Smooth muscle cell (in vitro differentiated cells): ENCODE measurements around the gene NMNAT2. TPM values are rescaled to one million over a fixed set of nuclear protein-coding genes. Genes with fewer than 3 reads are reported as not detected.

ENCODE experiments used
- DNase-seq: peaks from one replicate; lab custom pipeline; 2025; ENCODE audit not compliant: unreplicated experiment; lab: John Stamatoyannopoulos, UW
- H2AFZ ChIP-seq: fragments of 200-600 bp; sonication (generic); 2 replicates; pipeline ENCODE4 v1.6.0; 2016; ENCODE audit warnings: antibody characterized with exemption, low read depth, mild to moderate bottlenecking
- H3F3A ChIP-seq: fragments of 200-600 bp; sonication (generic); 2 replicates; pipeline ENCODE4 v1.6.0; 2017; ENCODE audit warnings: antibody characterized with exemption, low read depth
- H3K27ac ChIP-seq: fragments of 200-600 bp; sonication (generic); 2 replicates; pipeline ENCODE4 v1.5.1; 2016; ENCODE audit warnings: low read depth, mild to moderate bottlenecking
- H3K27me3 ChIP-seq: fragments of 200-600 bp; sonication (generic); 2 replicates; pipeline ENCODE4 v1.6.1; 2016; ENCODE audit warnings: low read depth, mild to moderate bottlenecking
- H3K36me3 ChIP-seq: fragments of 200-600 bp; sonication (generic); 2 replicates; pipeline ENCODE4 v1.5.1; 2016; ENCODE audit warnings: low read depth
- H3K4me1 ChIP-seq: fragments of 200-600 bp; sonication (generic); 2 replicates; pipeline ENCODE4 v1.5.1; 2016; ENCODE audit warnings: low read depth
- H3K4me2 ChIP-seq: fragments of 200-600 bp; sonication (generic); 2 replicates; pipeline ENCODE4 v1.6.0; 2016; ENCODE audit warnings: mild to moderate bottlenecking
- H3K4me3 ChIP-seq: fragments of 200-600 bp; sonication (generic); 2 replicates; pipeline ENCODE4 v1.5.1; 2016; ENCODE audit warnings: mild to moderate bottlenecking
- H3K79me2 ChIP-seq: fragments of 200-600 bp; sonication (generic); 2 replicates; pipeline ENCODE4 v1.6.0; 2016; ENCODE audit warnings: low read depth, mild to moderate bottlenecking
- H3K9ac ChIP-seq: fragments of 200-600 bp; sonication (generic); 2 replicates; pipeline ENCODE4 v1.6.0; 2016; ENCODE audit warnings: low read depth
- H3K9me3 ChIP-seq: fragments of 200-600 bp; sonication (generic); replicated peaks from 2 replicates; pipeline ENCODE4 v1.5.1; 2016; ENCODE audit warnings: low read depth
- H4K20me1 ChIP-seq: fragments of 200-600 bp; sonication (generic); 2 replicates; pipeline ENCODE4 v1.6.0; 2016; ENCODE audit warnings: low read depth
- CTCF ChIP-seq: fragments of 200-600 bp; sonication (generic); IDR thresholded peaks from 2 replicates; pipeline ENCODE4 v1.5.1; 2017; ENCODE audit warnings: borderline replicate concordance, mild to moderate bottlenecking, antibody characterized with exemption; ENCODE audit not compliant: insufficient read depth, poor library complexity, severe bottlenecking
- WGBS: methylation state at CpG from one replicate; pipeline ENCODE4 v1.1.7; 2016; ENCODE audit warnings: low lambda C conversion rate; 5-methylcytosine and 5-hydroxymethylcytosine counted together
- polyA plus RNA-seq: library from polyadenylated mRNA; unstranded; fragments of >200 nt; fragmentation: Nextera tagmentation; extraction: Ambion mirVana; gene quantifications from 2 replicates; pipeline ENCODE4 v1.2.1, GENCODE V29; 2016
- total RNA-seq: library from RNA; depleted of rRNA; stranded (reverse); fragments of >200 nt; gene quantifications from 2 replicates; pipeline ENCODE4 v1.2.3, GENCODE V29; 2014

NMNAT2 gene
- 0.22 and 3.7 TPM in 2 replicates for total RNA-seq
- 0.24 and 0.43 TPM in 2 replicates for polyA plus RNA-seq

- no peak for TF ChIP-seq CTCF
- Histone ChIP-seq H3K9ac (no peak within 1 kb of the TSS), H2AFZ (peak within 1 kb of the TSS; percentile 86), H3K27me3 (peaks cover 40% of the 10 kb centered on the region), H3K4me1 (peaks cover 11% of the 10 kb centered on the region), H3K4me3 (peak within 1 kb of the TSS; percentile 47), H3F3A (no peaks in the 10 kb centered on the region), H3K9me3 (no peaks in the 10 kb centered on the region), H3K79me2 (no peaks in the 10 kb centered on the region), H3K27ac (no peak within 1 kb of the TSS), H3K4me2 (peak within 1 kb of the TSS; percentile 90), H3K36me3 (no peaks in the 10 kb centered on the region), H4K20me1 (no peaks in the 10 kb centered on the region)
- WGBS: under 1% methylated on average over 31 of the region's 45 CpGs
- DNase-seq: no peak
These were observed at the start of gene NMNAT2 for GRCh38 chr1:183417772-183418491. NMNAT2 (minus strand) TSS chr1:183418380; CDS start chr1:183418267, 113 bp downstream.

GRCh38 chr1:183467687-183468086 lies 49.5 kb upstream of the NMNAT2 start:
- H4K20me1 ChIP-seq: no peaks in the 10 kb centered on the region
- no peak overlapping the region for H3K27ac ChIP-seq
- H3K4me1 ChIP-seq: peaks cover 4% of the 10 kb centered on the region
- no peaks in the 10 kb centered on the region for H3K9me3 ChIP-seq
- H3K36me3 ChIP-seq: no peaks in the 10 kb centered on the region
- no peaks in the 10 kb centered on the region for H3K27me3 ChIP-seq
- H3K4me2 ChIP-seq: no peak overlapping the region
- 80% methylated on average over 1 of the region's 1 CpG for WGBS
- peaks cover 3% of the 10 kb centered on the region for H3F3A ChIP-seq
- no peak overlapping the region for H2AFZ ChIP-seq
- no peak overlapping the region for H3K9ac ChIP-seq
- peaks cover under 1% of the 10 kb centered on the region for H3K79me2 ChIP-seq
- no peak for DNase-seq
- H3K4me3 ChIP-seq: no peak overlapping the region
- TF ChIP-seq CTCF: no peak

GRCh38 chr1:183466781-183467180 lies 48.6 kb upstream of the NMNAT2 start:
- no peaks in the 10 kb centered on the region for H4K20me1 ChIP-seq
- H3K36me3 ChIP-seq: no peaks in the 10 kb centered on the region
- H3K79me2 ChIP-seq: no peaks in the 10 kb centered on the region
- peaks cover 4% of the 10 kb centered on the region for H3K4me1 ChIP-seq
- 63% methylated on average over 2 of the region's 2 CpGs for WGBS
- no peak overlapping the region for H3K27ac ChIP-seq
- H3K9ac ChIP-seq: no peak overlapping the region
- no peaks in the 10 kb centered on the region for H3K27me3 ChIP-seq
- no peak overlapping the region for H3K4me3 ChIP-seq
- no peak for DNase-seq
- no peak overlapping the region for H2AFZ ChIP-seq
- peaks cover 3% of the 10 kb centered on the region for H3F3A ChIP-seq
- no peak for TF ChIP-seq CTCF
- no peak overlapping the region for H3K4me2 ChIP-seq
- H3K9me3 ChIP-seq: no peaks in the 10 kb centered on the region

- no peaks in the 10 kb centered on the region for H3K36me3 ChIP-seq
- H3K27me3 ChIP-seq: no peaks in the 10 kb centered on the region
- no peaks in the 10 kb centered on the region for H3F3A ChIP-seq
- H3K27ac ChIP-seq: no peak overlapping the region
- no peak overlapping the region for H3K4me3 ChIP-seq
- DNase-seq: no peak
- H3K4me1 ChIP-seq: no peaks in the 10 kb centered on the region
- H3K9ac ChIP-seq: no peak overlapping the region
- H2AFZ ChIP-seq: no peak overlapping the region
- H4K20me1 ChIP-seq: no peaks in the 10 kb centered on the region
- TF ChIP-seq CTCF: no peak
- H3K9me3 ChIP-seq: no peaks in the 10 kb centered on the region
- 78% methylated on average over 2 of the region's 2 CpGs for WGBS
- H3K79me2 ChIP-seq: no peaks in the 10 kb centered on the region
- no peak overlapping the region for H3K4me2 ChIP-seq
These were observed 45.4 kb upstream of the NMNAT2 start for GRCh38 chr1:183463566-183463965.
